ENCODE data around the gene PARP6. TPM values are rescaled to one million over a fixed set of nuclear protein-coding genes. Genes with fewer than 3 reads are reported as not detected.
A peak's percentile ranks its signal among the peaks of the same experiment; 100 is the strongest.
"Not testable (repeated sequence)": the region's sequence is repeated elsewhere in the genome, so short reads cannot be mapped to it uniquely, and the experiment has no call there.

PARP6 gene
- total RNA-seq, 1 donor from 2014 or later: 78.6 TPM

- no peak for DNase-seq
- H3K27me3 Mint-ChIP-seq: no peaks in the 10 kb centered on the region
- H3K36me3 Mint-ChIP-seq (ENCODE audit: low read depth): no peaks in the 10 kb centered on the region
- H3K4me1 Mint-ChIP-seq: peaks cover 6% of the 10 kb centered on the region
- intact Hi-C loops (cut with micrococcal nuclease): no loop called here
- no peak overlapping the region for H3K27ac Mint-ChIP-seq
- no peak overlapping the region for H3K4me3 Mint-ChIP-seq
- H3K9me3 Mint-ChIP-seq: no peaks in the 10 kb centered on the region
These were observed 17.4 kb upstream of the PARP6 start for GRCh38 chr15:72289597-72290325.

GRCh38 chr15:72288796-72289596, 16.6 kb upstream of the PARP6 start:
- H3K27me3 Mint-ChIP-seq: no peaks in the 10 kb centered on the region
- intact Hi-C loops (cut with micrococcal nuclease): no loop called here
- H3K27ac Mint-ChIP-seq: no peak overlapping the region
- peaks cover 4% of the 10 kb centered on the region for H3K4me1 Mint-ChIP-seq
- DNase-seq: no peak
- H3K4me3 Mint-ChIP-seq: no peak overlapping the region
- H3K9me3 Mint-ChIP-seq: no peaks in the 10 kb centered on the region
- H3K36me3 Mint-ChIP-seq (ENCODE audit: low read depth): no peaks in the 10 kb centered on the region

GRCh38 chr15:72285927-72286516, 13.7 kb upstream of the PARP6 start:
- peak; percentile 76 for DNase-seq

GRCh38 chr15:72285402-72285801, 13.0 kb upstream of the PARP6 start:
- intact Hi-C loops (cut with micrococcal nuclease): no loop called here
- Mint-ChIP-seq H3K36me3 (ENCODE audit: low read depth) (no peaks in the 10 kb centered on the region), H3K27me3 (no peaks in the 10 kb centered on the region), H3K9me3 (no peaks in the 10 kb centered on the region), H3K27ac (no peak overlapping the region), H3K4me3 (no peak overlapping the region), H3K4me1 (peaks cover 4% of the 10 kb centered on the region)
- no peak for DNase-seq

More at GRCh38 chr15:72285927-72286516, 13.7 kb upstream of the PARP6 start:
- Mint-ChIP-seq H3K4me3 (no peak overlapping the region), H3K9me3 (no peaks in the 10 kb centered on the region), H3K27ac (no peak overlapping the region), H3K27me3 (no peaks in the 10 kb centered on the region), H3K36me3 (ENCODE audit: low read depth) (no peaks in the 10 kb centered on the region), H3K4me1 (peaks cover 4% of the 10 kb centered on the region)
- intact Hi-C loops (cut with micrococcal nuclease): no loop called here

GRCh38 chr15:72284781-72285180, 12.4 kb upstream of the PARP6 start:
- Mint-ChIP-seq H3K27ac (no peak overlapping the region), H3K27me3 (no peaks in the 10 kb centered on the region), H3K9me3 (no peaks in the 10 kb centered on the region), H3K36me3 (ENCODE audit: low read depth) (no peaks in the 10 kb centered on the region), H3K4me3 (no peak overlapping the region), H3K4me1 (peaks cover 4% of the 10 kb centered on the region)
- intact Hi-C loops (cut with micrococcal nuclease): no loop called here
- no peak for DNase-seq

- intact Hi-C loops (cut with micrococcal nuclease): no loop called here
- DNase-seq: no peak
- Mint-ChIP-seq H3K4me3 (no peak overlapping the region), H3K27ac (no peak overlapping the region), H3K27me3 (peaks cover 2% of the 10 kb centered on the region), H3K9me3 (no peaks in the 10 kb centered on the region), H3K4me1 (peaks cover 4% of the 10 kb centered on the region), H3K36me3 (ENCODE audit: low read depth) (no peaks in the 10 kb centered on the region)
These were observed 9.4 kb upstream of the PARP6 start for GRCh38 chr15:72281713-72282112.

GRCh38 chr15:72280751-72281150, 8.4 kb upstream of the PARP6 start:
- intact Hi-C loops (cut with micrococcal nuclease): no loop called here
- H3K27me3 Mint-ChIP-seq: peaks cover 4% of the 10 kb centered on the region
- no peak overlapping the region for H3K4me3 Mint-ChIP-seq
- no peak for DNase-seq
- H3K27ac Mint-ChIP-seq: no peak overlapping the region
- H3K36me3 Mint-ChIP-seq (ENCODE audit: low read depth): no peaks in the 10 kb centered on the region
- peaks cover 3% of the 10 kb centered on the region for H3K4me1 Mint-ChIP-seq
- no peaks in the 10 kb centered on the region for H3K9me3 Mint-ChIP-seq

GRCh38 chr15:72278737-72279136, 6.4 kb upstream of the PARP6 start:
- Mint-ChIP-seq H3K4me1 (peaks cover 4% of the 10 kb centered on the region), H3K4me3 (no peak overlapping the region), H3K27me3 (peaks cover 4% of the 10 kb centered on the region), H3K36me3 (ENCODE audit: low read depth) (no peaks in the 10 kb centered on the region), H3K27ac (no peak overlapping the region), H3K9me3 (no peaks in the 10 kb centered on the region)
- intact Hi-C loops (cut with micrococcal nuclease): no loop called here
- DNase-seq: no peak

- intact Hi-C loops (cut with micrococcal nuclease): no loop called here
- Mint-ChIP-seq H3K9me3 (no peaks in the 10 kb centered on the region), H3K27ac (no peak overlapping the region), H3K27me3 (peaks cover 4% of the 10 kb centered on the region), H3K4me1 (peaks cover 18% of the 10 kb centered on the region), H3K4me3 (no peak overlapping the region), H3K36me3 (ENCODE audit: low read depth) (peaks cover 2% of the 10 kb centered on the region)
- no peak for DNase-seq
These were observed 4.0 kb upstream of the PARP6 start for GRCh38 chr15:72276326-72276700.

- H3K27ac Mint-ChIP-seq; H3K27me3 Mint-ChIP-seq; H3K9me3 Mint-ChIP-seq; H3K4me3 Mint-ChIP-seq; DNase-seq; intact Hi-C loops (cut with micrococcal nuclease); H3K36me3 Mint-ChIP-seq (ENCODE audit: low read depth): not testable (repeated sequence)
- peaks cover 23% of the 10 kb centered on the region for H3K4me1 Mint-ChIP-seq
These were observed 3.4 kb upstream of the PARP6 start for GRCh38 chr15:72275635-72276325.

- peak overlapping the region; percentile 88 for H3K4me3 Mint-ChIP-seq
- intact Hi-C loops (cut with micrococcal nuclease): loop anchor here (1.0 to 2.0 kb wide), 8 partner anchors 36 to 510 kb away; partner anchors contain the start of genes ADPGK, ARIH1, HEXA and MYO9A
- H3K27me3 Mint-ChIP-seq: peaks cover 4% of the 10 kb centered on the region
- DNase-seq: no peak
- peaks cover 16% of the 10 kb centered on the region for H3K36me3 Mint-ChIP-seq (ENCODE audit: low read depth)
- peaks cover 32% of the 10 kb centered on the region for H3K4me1 Mint-ChIP-seq
- no peaks in the 10 kb centered on the region for H3K9me3 Mint-ChIP-seq
- H3K27ac Mint-ChIP-seq: peak overlapping the region; percentile 84
These were observed 621 bp upstream of the PARP6 start for GRCh38 chr15:72272997-72273352.

- Mint-ChIP-seq H3K4me1 (peaks cover 32% of the 10 kb centered on the region), H3K27me3 (peaks cover 3% of the 10 kb centered on the region), H3K36me3 (ENCODE audit: low read depth) (peaks cover 23% of the 10 kb centered on the region), H3K27ac (peak overlapping the region; percentile 88), H3K4me3 (peak overlapping the region; percentile 94), H3K9me3 (no peaks in the 10 kb centered on the region)
- intact Hi-C loops (cut with micrococcal nuclease): loop anchor here (1.0 to 2.0 kb wide), 8 partner anchors 35 to 511 kb away; partner anchors contain the start of genes ADPGK, ARIH1, HEXA and MYO9A
- DNase-seq: no peak
These were observed 500 bp downstream of the PARP6 start for GRCh38 chr15:72271895-72272212.

GRCh38 chr15:72271221-72271620, 1.1 kb downstream of the PARP6 start:
- H3K9me3 Mint-ChIP-seq: no peaks in the 10 kb centered on the region
- DNase-seq: no peak
- peaks cover 29% of the 10 kb centered on the region for H3K36me3 Mint-ChIP-seq (ENCODE audit: low read depth)
- peaks cover 3% of the 10 kb centered on the region for H3K27me3 Mint-ChIP-seq
- H3K4me3 Mint-ChIP-seq: peak overlapping the region; percentile 94
- intact Hi-C loops (cut with micrococcal nuclease): no loop called here
- peak overlapping the region; percentile 4 for H3K27ac Mint-ChIP-seq
- H3K4me1 Mint-ChIP-seq: peaks cover 32% of the 10 kb centered on the region

GRCh38 chr15:72269739-72270138, 2.6 kb downstream of the PARP6 start:
- no peak for DNase-seq
- no peak overlapping the region for H3K4me3 Mint-ChIP-seq
- no peaks in the 10 kb centered on the region for H3K27me3 Mint-ChIP-seq
- no peak overlapping the region for H3K27ac Mint-ChIP-seq
- H3K9me3 Mint-ChIP-seq: no peaks in the 10 kb centered on the region
- H3K4me1 Mint-ChIP-seq: peaks cover 35% of the 10 kb centered on the region
- H3K36me3 Mint-ChIP-seq (ENCODE audit: low read depth): peaks cover 42% of the 10 kb centered on the region
- intact Hi-C loops (cut with micrococcal nuclease): no loop called here
